ENCODE results near the gene APP.
"Not testable (repeated sequence)": the region's sequence is repeated elsewhere in the genome, so short reads cannot be mapped to it uniquely, and the experiment has no call there.

The APP gene

DNA sequence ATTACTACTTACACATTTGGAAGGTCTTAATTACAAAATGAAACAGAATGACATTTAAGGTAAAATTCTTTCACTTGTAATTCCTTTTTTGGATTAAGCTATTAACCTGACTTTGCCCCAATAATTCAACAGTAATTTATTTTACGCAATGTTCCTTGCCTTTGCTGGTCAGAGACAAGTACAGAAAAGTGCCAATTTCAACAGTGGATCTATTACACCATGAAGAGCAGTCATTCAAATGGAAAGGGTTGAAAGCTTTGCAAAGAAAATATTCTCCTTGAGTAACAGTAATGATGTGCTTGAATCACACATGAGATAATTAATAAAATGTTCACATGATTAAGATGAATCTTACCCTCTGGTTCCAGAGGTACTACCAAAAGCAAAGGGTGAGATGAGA lies 84.7 kb downstream of the APP start:
- Histone ChIP-seq H3K36me3 (ENCODE audit: low read length) (no peaks in the 10 kb centered on the region), H3K27me3 (ENCODE audit: low read length) (no peaks in the 10 kb centered on the region), H3K9ac (ENCODE audit: low read length) (no peak overlapping the region), H3K4me3 (ENCODE audit: insufficient read depth, low read length, poor library complexity, severe bottlenecking) (no peak overlapping the region), H3K27ac (ENCODE audit: low read depth, low read length) (no peak overlapping the region), H3K9me2 (replicated peaks; ENCODE audit: insufficient read depth, low read length) (no peaks in the 10 kb centered on the region), H3K4me2 (ENCODE audit: low read depth, low read length, poor library complexity, severe bottlenecking) (no peak overlapping the region), H3K9me3 (ENCODE audit: insufficient read depth, low read length) (no peaks in the 10 kb centered on the region), H2AFZ (ENCODE audit: low read depth, low read length, severe bottlenecking) (no peak overlapping the region), H3F3A (ENCODE audit: insufficient read depth) (no peaks in the 10 kb centered on the region), H4K20me1 (ENCODE audit: low read depth, low read length) (no peaks in the 10 kb centered on the region), H3K79me2 (ENCODE audit: insufficient read depth, low read length) (no peaks in the 10 kb centered on the region)
- TF ChIP-seq, protein P1, sequence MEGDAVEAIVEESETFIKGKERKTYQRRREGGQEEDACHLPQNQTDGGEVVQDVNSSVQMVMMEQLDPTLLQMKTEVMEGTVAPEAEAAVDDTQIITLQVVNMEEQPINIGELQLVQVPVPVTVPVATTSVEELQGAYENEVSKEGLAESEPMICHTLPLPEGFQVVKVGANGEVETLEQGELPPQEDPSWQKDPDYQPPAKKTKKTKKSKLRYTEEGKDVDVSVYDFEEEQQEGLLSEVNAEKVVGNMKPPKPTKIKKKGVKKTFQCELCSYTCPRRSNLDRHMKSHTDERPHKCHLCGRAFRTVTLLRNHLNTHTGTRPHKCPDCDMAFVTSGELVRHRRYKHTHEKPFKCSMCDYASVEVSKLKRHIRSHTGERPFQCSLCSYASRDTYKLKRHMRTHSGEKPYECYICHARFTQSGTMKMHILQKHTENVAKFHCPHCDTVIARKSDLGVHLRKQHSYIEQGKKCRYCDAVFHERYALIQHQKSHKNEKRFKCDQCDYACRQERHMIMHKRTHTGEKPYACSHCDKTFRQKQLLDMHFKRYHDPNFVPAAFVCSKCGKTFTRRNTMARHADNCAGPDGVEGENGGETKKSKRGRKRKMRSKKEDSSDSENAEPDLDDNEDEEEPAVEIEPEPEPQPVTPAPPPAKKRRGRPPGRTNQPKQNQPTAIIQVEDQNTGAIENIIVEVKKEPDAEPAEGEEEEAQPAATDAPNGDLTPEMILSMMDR (IDR thresholded peaks at IDR 0.05; ENCODE audit: insufficient read depth, low read length, poor library complexity, severe bottlenecking): no peak
- no peak for TF ChIP-seq EZH2phosphoT487 (conservative IDR thresholded peaks at IDR 0.05; ENCODE audit: low read length)

DNA sequence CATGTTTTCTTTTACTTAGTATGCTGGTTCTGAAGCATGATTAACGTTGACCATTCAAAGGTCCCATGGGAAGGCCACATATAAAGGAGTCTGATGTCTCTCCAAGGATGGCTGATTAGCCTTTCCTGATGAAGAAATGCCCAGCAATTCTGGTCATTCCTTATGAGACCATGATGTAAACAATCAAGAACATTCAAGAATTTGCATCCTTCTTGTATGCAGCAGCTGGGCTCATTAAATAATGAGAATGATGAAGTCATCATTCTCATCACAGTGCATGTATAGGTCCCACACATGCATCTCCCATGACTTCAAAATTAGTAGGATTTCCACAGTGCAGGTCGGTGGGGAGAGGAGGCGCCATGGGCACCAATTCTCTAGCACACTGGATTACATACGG lies 85.4 kb downstream of the APP start:
- Histone ChIP-seq H3K4me2 (ENCODE audit: low read depth, low read length, poor library complexity, severe bottlenecking) (no peak overlapping the region), H3K4me3 (ENCODE audit: insufficient read depth, low read length, poor library complexity, severe bottlenecking) (no peak overlapping the region), H2AFZ (ENCODE audit: low read depth, low read length, severe bottlenecking) (no peak overlapping the region), H3K79me2 (ENCODE audit: insufficient read depth, low read length) (no peaks in the 10 kb centered on the region), H3K9me3 (ENCODE audit: insufficient read depth, low read length) (no peaks in the 10 kb centered on the region), H4K20me1 (ENCODE audit: low read depth, low read length) (no peaks in the 10 kb centered on the region), H3K27ac (ENCODE audit: low read depth, low read length) (no peak overlapping the region), H3K9ac (ENCODE audit: low read length) (no peak overlapping the region), H3F3A (ENCODE audit: insufficient read depth) (no peaks in the 10 kb centered on the region), H3K27me3 (ENCODE audit: low read length) (no peaks in the 10 kb centered on the region), H3K9me2 (replicated peaks; ENCODE audit: insufficient read depth, low read length) (no peaks in the 10 kb centered on the region), H3K36me3 (ENCODE audit: low read length) (no peaks in the 10 kb centered on the region)
- TF ChIP-seq, protein P1 (IDR thresholded peaks at IDR 0.05; ENCODE audit: insufficient read depth, low read length, poor library complexity, severe bottlenecking): no peak
- no peak for TF ChIP-seq EZH2phosphoT487 (conservative IDR thresholded peaks at IDR 0.05; ENCODE audit: low read length)

DNA sequence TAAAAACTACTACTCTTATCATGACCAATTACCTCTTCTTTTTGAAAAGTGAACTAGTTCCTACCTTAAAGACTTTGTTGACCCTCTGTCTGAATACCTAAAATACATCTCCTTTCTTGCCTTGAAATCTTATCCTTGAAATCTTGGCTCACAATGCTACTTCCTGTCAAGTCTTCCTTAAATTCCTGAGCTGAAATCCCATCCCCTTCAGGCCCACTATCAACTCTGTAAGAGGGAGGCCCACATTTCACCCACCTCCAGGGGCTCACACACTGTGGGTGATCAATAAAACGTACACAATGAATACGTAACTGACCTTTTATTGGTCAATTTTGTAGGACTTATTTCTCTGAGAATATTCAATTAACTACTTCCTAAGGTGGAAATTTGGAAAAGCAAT lies 88.0 kb downstream of the APP start:
- Histone ChIP-seq H2AFZ (ENCODE audit: low read depth, low read length, severe bottlenecking) (no peak overlapping the region), H3K27me3 (ENCODE audit: low read length) (no peaks in the 10 kb centered on the region), H3K36me3 (ENCODE audit: low read length) (no peaks in the 10 kb centered on the region), H3K79me2 (ENCODE audit: insufficient read depth, low read length) (no peaks in the 10 kb centered on the region), H3F3A (ENCODE audit: insufficient read depth) (no peaks in the 10 kb centered on the region), H3K9ac (ENCODE audit: low read length) (no peak overlapping the region), H3K27ac (ENCODE audit: low read depth, low read length) (no peak overlapping the region), H3K4me2 (ENCODE audit: low read depth, low read length, poor library complexity, severe bottlenecking) (no peak overlapping the region), H4K20me1 (ENCODE audit: low read depth, low read length) (no peaks in the 10 kb centered on the region), H3K9me3 (ENCODE audit: insufficient read depth, low read length) (no peaks in the 10 kb centered on the region), H3K4me3 (ENCODE audit: insufficient read depth, low read length, poor library complexity, severe bottlenecking) (no peak overlapping the region), H3K9me2 (replicated peaks; ENCODE audit: insufficient read depth, low read length) (no peaks in the 10 kb centered on the region)
- no peak for TF ChIP-seq EZH2phosphoT487 (conservative IDR thresholded peaks at IDR 0.05; ENCODE audit: low read length)
- TF ChIP-seq, protein P1 (IDR thresholded peaks at IDR 0.05; ENCODE audit: insufficient read depth, low read length, poor library complexity, severe bottlenecking): no peak

DNA sequence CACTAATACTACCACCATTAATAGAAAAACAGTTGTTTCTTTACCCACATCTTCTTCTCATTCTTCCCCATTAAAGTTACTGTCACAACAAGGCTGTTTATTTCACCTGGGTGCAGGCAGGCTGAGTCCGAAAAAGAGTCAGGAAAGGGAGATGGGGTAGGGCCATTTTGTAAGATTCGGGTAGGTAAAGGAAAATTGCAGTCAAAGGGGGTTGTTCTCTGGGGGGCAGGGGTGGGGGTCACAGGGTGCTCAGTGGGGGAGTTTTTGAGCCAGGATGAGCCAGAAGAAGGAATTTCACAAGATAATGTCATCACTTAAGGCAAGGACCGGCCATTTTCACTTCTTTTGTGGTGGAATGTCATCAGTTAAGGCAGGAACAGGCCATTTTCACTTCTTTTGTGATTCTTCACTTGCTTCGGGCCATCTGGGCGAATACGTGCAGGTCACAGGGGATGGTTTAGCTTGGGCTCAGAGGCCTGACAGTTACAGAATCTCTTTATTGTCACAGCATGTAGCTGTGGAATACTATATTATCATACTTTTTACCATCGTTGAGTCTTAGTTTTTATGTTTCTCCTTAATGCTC lies 89.3 kb downstream of the APP start:
- H3K4me3 ChIP-seq (ENCODE audit: insufficient read depth, low read length, poor library complexity, severe bottlenecking); H3K9me2 ChIP-seq (replicated peaks; ENCODE audit: insufficient read depth, low read length); H3F3A ChIP-seq (ENCODE audit: insufficient read depth); H3K27ac ChIP-seq (ENCODE audit: low read depth, low read length); H3K79me2 ChIP-seq (ENCODE audit: insufficient read depth, low read length); H3K36me3 ChIP-seq (ENCODE audit: low read length); H2AFZ ChIP-seq (ENCODE audit: low read depth, low read length, severe bottlenecking); H3K9me3 ChIP-seq (ENCODE audit: insufficient read depth, low read length); H3K9ac ChIP-seq (ENCODE audit: low read length); H4K20me1 ChIP-seq (ENCODE audit: low read depth, low read length); H3K4me2 ChIP-seq (ENCODE audit: low read depth, low read length, poor library complexity, severe bottlenecking); H3K27me3 ChIP-seq (ENCODE audit: low read length): not testable (repeated sequence)
